ENCODE measurements around the gene LDB3. TPM values are rescaled to one million over a fixed set of nuclear protein-coding genes. Genes with fewer than 3 reads are reported as not detected.

LDB3 gene
- total and polyA plus RNA-seq, 2 of the 8 experiments (the other 6 are each of a cell fraction or from before 2014, with no cell fraction given): 0.20 to 0.43 TPM

- Histone ChIP-seq H3K23ac (ENCODE audit: insufficient read length) (no peak overlapping the region), H2AK5ac (ENCODE audit: low read depth, low read length) (no peak overlapping the region), H3K4me1 (replicated peaks in 1 of 4; ENCODE audit: control insufficient read depth in 3 of 4, insufficient read depth in 4 of 4, low read length in 3 of 4) (peaks cover 0 to 4% (median 0%) of the 10 kb centered on the region in 4 experiments; a peak in 2 of 7 replicates), H4K5ac (ENCODE audit: insufficient read length, low read depth, low read length) (no peak overlapping the region), H2BK20ac (ENCODE audit: low read length) (no peak overlapping the region), H3K4ac (replicated peaks; ENCODE audit: insufficient read length, low read depth, low read length) (no peak overlapping the region), H3K79me2 (ENCODE audit: control insufficient read depth in 1 of 2, insufficient read depth in 2 of 2, low read length in 2 of 2) (no peaks in the 10 kb centered on the region), H3K9me3 (ENCODE audit: insufficient read depth in 2 of 2, low read depth in 1 of 2, low read length in 1 of 2) (no peaks in the 10 kb centered on the region), H3K27ac (ENCODE audit: low read depth, low read length) (no peak overlapping the region), H2BK120ac (replicated peaks; ENCODE audit: low read depth, low read length) (no peak overlapping the region), H3K36me3 (ENCODE audit: control insufficient read depth in 2 of 4, insufficient read depth in 4 of 4, low read length in 3 of 4) (no peaks in the 10 kb centered on the region), H2BK12ac (ENCODE audit: low read depth, low read length) (no peak overlapping the region), H2BK5ac (ENCODE audit: low read depth, low read length) (no peak overlapping the region), H3K79me1 (ENCODE audit: low read depth, low read length) (no peaks in the 10 kb centered on the region), H2BK15ac (ENCODE audit: low read length) (no peak overlapping the region), H3K27me3 (replicated peaks in 1 of 4; ENCODE audit: control insufficient read depth in 3 of 4, extremely low read depth in 1 of 4, insufficient read depth in 3 of 4, low read length in 3 of 4) (no peaks in the 10 kb centered on the region), H4K91ac (replicated peaks; ENCODE audit: insufficient read length, low read length) (no peak overlapping the region), H4K8ac (ENCODE audit: extremely low read depth, insufficient read depth, low read length) (no peak overlapping the region), H3K4me2 (ENCODE audit: insufficient read depth in 1 of 2, low read depth in 2 of 2, low read length in 2 of 2) (no peak overlapping the region), H3K14ac (ENCODE audit: insufficient read length) (no peak overlapping the region), H3K56ac (replicated peaks; ENCODE audit: insufficient read length, low read depth, low read length) (no peak overlapping the region), H3K18ac (ENCODE audit: extremely low read depth, low read length) (no peak overlapping the region), H2AFZ (ENCODE audit: low read length) (no peak overlapping the region), H4K20me1 (replicated peaks in 1 of 2; ENCODE audit: control insufficient read depth in 1 of 2, insufficient read depth in 2 of 2, low read length in 2 of 2) (no peaks in the 10 kb centered on the region), H3K4me3 (ENCODE audit: extremely low read depth in 1 of 4, insufficient read depth in 2 of 4, low read depth in 3 of 4, low read length in 4 of 4) (no peak overlapping the region), H3K9ac (replicated peaks in 1 of 4; ENCODE audit: extremely low read depth in 1 of 4, low read depth in 3 of 4, low read length in 3 of 4) (no peak overlapping the region), H3K23me2 (ENCODE audit: low read depth, low read length) (no peaks in the 10 kb centered on the region)
- FAIRE-seq: no peak
- ChIA-PET CTCF (ENCODE audit: partially characterized antibody) (interaction anchor here (0.9 to 3.1 kb wide), 11 partner anchors 8 to 166 kb away, joined by 3 to 17 read pairs (median 5); no protein-coding TSS in a partner anchor), POLR2A (ENCODE audit: partially characterized antibody) (interaction anchor here (1.1 to 3.1 kb wide), 6 partner anchors 10 to 23 kb away, joined by 3 to 12 read pairs (median 4); partner anchors contain the start of gene BMPR1A)
- 90% methylated on average over 4 of the region's 4 CpGs; no CpG with 5 or more reads in 1 of the 2 experiments for WGBS, 2 experiments (ENCODE audit: extremely low coverage in 1 of 2, insufficient coverage in 1 of 2, insufficient read length in 1 of 2, insufficient replicate concordance in 2 of 2, low coverage in 1 of 2, low lambda C conversion rate in 2 of 2, missing lambda C conversion rate in 1 of 2)
- DNase-seq (ENCODE audit: low read depth in 1 of 2, low spot score in 2 of 2): no peak
- no peak for TF ChIP-seq RBBP5 (IDR thresholded peaks at IDR 0.05; ENCODE audit: borderline replicate concordance, low read depth, low read length)
- no peak for TF ChIP-seq HDAC6 (IDR thresholded peaks at IDR 0.05; ENCODE audit: low read depth, low read length)
- no peak for TF ChIP-seq RXRA (IDR thresholded peaks at IDR 0.05; ENCODE audit: insufficient read depth, low read depth, low read length)
- no peak for TF ChIP-seq GTF2F1 (IDR thresholded peaks at IDR 0.05; ENCODE audit: borderline replicate concordance, low read depth, low read length)
- TF ChIP-seq KDM5A (IDR thresholded peaks at IDR 0.05; ENCODE audit: low read length): no peak
Observed at GRCh38 chr10:86734207-86734988, 66.1 kb downstream of the LDB3 start.

Data from H1 (cell line).